HG03175 (cell line): ENCODE results near the gene RBP5.

Source experiments
- ATAC-seq: cut with Tn5 transposase; IDR thresholded peaks from one replicate; pipeline ENCODE4 v1.9.1; 2021; ENCODE audit warnings: mild to moderate bottlenecking, moderate library complexity; ENCODE audit not compliant: unreplicated experiment

Gene RBP5

GRCh38 chr12:7102582-7102981 lies 26.1 kb downstream of the RBP5 start:
- ATAC-seq = no peak

DNA sequence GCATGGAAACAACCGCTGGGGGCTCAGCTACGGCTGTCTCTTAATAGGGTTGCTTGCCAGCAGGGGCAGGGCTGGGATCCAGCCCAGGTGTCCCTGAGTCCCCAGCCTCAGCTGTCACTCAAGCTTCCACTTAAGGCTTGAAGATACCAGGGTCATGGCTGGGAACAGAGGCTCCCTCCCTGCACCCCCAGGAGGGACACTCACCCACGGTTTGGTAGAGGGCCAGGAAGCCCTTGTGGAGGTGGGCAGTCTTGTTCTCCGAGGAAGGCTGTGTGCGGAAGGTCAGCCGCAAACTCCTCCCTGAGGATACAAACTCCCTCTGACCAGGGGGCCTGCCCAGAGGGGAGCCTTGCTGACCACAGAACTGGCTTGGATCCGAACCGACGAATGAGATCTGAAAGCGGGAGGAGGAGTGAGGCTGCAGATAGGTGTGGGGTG lies 27.0 kb downstream of the RBP5 start:
- no peak for ATAC-seq

DNA sequence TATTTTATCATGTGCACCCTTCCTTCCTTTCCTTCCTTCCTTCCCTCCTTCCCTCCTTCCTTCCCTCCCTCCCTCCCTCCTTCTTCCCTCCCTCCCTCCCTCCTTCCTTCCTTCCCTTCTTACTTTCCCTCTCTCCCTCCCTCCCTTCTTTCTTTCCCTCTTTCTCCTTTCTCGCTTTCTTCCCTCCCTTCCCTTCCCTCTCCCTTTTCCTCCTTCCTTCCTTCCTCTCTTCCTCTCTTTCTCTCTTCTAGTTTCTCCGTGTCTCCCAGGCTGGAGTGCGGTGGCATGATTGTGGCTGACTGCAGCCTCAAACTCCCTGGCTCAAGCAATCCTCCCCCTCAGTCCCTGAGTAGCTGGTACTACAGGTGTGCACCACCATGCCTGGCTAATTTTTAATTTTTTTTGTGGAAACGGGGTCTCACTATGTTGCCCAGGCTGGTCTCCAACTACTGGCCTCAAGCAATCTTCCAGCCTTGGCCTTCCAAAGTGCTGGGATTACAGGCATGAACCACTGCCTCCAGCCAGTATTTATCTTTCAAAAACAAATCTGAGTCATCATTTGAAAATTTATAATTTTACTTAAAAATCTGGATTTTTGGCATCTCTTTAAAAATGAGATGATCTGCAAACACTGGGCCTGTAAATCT lies 27.5 kb downstream of the RBP5 start:
- ATAC-seq = no peak

GRCh38 chr12:7100239-7100638 lies 28.4 kb downstream of the RBP5 start:
- ATAC-seq = no peak

GRCh38 chr12:7099290-7099996 lies 29.2 kb downstream of the RBP5 start:
- ATAC-seq = no peak

GRCh38 chr12:7096979-7097378 lies 31.7 kb downstream of the RBP5 start:
- ATAC-seq = no peak

DNA sequence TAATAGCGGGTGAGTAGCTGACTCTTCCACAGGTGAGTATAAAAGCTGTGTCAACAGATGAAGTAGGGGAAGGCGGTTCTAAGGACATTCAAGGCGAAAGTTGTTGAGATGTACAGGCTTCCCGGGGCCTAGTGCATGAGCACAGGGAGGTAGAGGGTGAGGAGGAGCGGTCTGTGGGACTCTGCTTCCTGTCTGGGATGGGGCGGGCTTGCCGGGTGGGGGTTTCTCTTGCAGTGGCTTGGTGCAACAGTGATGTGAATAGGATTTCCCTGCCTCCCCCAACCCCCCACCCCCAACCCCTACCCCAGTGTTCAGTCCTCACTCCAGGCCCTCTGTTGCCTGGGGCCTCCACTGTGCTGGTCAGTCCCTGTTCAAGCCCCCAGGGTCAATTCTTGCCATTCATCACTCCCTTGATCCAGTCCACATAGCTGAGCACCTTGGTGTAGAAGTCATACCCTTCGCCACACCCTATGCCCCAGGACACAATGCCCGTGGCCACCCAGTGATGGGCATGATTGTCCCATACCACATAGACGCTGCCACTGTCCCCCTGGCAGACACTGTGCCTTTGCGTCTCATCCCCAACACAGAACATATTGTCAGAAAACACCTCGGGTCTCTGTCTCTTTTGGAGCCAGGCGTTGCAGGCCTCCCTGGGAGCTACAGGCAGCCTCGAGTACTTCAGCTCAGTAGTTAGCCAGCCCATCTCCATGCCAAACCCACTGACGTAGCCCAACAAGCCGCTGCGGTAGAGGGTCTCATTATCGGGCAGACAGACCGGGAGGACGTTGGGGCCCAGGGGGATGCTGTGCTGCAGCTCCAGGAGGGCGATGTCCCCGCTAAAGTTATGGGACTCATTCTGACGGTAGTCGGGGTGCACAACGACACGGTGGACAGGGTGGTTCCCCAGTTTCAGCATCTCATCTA lies 32.4 kb downstream of the RBP5 start:
- ATAC-seq = no peak

GRCh38 chr12:7093892-7094291 lies 34.8 kb downstream of the RBP5 start:
- ATAC-seq = no peak

- no peak for ATAC-seq
These were observed 35.2 kb downstream of the RBP5 start for GRCh38 chr12:7093486-7093885.

DNA sequence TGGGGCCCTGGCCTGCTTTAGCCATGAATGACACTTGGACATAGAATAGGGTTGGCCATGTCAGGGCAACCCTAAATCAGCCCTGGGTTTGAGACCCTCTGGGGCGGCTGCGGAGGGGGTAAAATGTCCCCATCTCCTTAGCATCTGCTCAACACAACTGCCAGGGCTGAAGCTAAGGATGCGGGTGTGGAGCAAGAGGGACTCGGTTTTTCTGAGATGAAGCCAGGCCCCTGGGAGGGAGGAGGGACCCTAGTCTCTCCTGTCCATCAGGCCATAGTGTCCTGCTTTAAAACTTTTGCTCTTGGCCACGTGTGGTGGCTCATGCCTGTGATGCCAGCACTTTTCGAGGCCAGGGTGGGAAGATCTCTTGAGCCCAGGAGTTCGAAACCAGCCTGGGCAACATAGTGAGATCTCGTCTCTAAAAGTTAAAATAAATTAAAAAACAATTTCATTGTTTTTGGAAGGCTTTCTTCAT lies 35.7 kb downstream of the RBP5 start:
- no peak for ATAC-seq

DNA sequence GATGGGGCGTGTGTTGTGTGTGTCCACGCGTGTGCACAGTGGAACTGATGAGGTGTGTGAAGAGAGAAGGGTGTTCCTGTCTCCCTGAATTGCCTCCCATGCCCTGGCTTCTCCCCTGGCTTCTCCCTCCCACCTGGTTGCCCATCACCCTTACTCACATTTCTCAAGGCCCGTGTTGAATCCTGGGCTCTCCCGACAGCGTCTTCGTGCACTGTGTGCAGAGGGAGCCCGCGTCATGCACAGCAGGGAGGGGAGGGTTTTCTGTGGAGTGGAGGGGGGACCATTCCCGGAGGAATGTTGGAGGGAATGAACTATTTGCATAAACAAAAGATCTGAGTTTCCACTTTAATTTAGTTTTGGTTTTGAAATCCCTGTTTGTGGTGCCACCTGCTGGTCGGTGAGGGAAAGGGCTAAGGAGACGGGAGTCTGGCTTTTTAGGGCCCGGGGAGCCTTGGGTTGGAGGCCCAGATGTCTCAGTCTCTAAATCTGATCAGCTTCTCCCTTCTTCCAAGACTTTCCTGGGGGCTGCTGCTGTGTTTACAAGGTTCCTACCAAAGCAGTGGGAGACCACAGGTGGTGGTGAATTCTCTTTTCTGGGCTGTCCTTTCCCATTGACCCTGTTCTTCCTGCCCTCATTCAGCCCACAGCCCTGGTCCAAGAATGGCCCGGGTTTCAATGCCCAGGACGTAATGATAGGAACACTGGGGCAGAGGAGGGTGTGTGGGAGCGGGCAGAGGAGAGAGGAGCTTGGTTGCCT lies 36.3 kb downstream of the RBP5 start, which contains the start of gene C1R:
C1R (minus strand) TSS at position 217 of the 757 bp plus-strand sequence; CDS start at position 160, 57 bp downstream.
- no peak for ATAC-seq

- ATAC-seq = no peak
These were observed 36.9 kb downstream of the RBP5 start for GRCh38 chr12:7091660-7092228.

DNA sequence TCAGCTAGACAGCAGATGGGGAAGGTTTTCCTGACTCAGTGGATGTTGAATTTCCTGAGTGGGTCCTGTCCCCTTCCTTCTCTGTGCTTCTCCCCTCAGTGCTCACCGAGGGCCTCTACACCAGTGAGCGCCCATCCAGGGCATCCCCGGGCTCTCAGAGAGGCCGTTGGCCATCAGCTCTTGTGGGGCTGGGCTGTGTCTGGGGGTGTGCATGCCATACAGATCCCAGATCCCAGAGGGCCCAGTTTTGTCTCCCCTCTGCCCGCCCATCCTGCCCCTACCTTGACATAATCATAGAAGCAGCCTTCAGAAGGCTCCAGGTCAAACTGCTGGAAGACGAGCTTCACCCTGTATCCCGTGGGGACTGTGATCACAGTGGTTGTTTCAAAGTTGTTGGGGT lies 37.5 kb downstream of the RBP5 start:
- no peak for ATAC-seq

DNA sequence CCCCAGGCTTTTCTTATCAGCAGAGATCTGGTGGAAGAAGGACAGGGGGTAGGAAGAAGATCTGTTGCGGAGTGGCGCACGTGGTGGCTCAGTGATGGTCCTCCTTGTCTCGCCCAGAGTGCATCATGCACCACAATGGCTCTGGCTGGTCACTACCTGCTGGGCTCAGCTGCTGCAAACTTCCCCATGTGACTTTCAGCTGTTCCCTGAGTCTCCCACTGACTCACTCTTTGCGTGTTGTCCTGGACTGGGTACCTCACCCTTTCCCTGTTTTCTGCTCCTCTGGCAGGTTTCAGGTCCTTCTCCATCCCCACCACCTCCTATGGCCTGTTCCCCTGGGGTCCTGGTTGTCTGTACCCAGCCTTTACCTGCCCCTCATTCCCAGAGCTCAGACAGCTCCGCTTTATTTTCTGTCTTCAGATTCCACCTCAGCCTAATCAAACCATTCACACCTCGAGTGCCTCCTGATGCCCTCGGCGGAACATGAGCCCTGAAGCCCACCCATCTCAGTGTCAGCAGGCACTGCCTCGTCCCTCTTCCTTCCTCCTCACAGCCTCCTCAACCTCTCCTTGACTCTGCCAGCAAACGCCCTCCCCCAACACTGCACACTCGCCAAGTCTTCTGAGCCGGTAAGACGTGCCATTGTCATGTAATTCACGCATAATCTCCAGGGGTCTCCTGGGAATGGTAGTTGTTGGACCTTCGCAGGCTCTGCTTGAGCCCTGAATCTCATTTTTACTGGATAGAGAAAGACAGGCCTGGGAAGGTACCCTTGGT lies 38.3 kb downstream of the RBP5 start:
- ATAC-seq = no peak

- no peak for ATAC-seq
These were observed 39.4 kb downstream of the RBP5 start for GRCh38 chr12:7089196-7089871.

GRCh38 chr12:7083125-7083524 lies 45.6 kb downstream of the RBP5 start:
- no peak for ATAC-seq

DNA sequence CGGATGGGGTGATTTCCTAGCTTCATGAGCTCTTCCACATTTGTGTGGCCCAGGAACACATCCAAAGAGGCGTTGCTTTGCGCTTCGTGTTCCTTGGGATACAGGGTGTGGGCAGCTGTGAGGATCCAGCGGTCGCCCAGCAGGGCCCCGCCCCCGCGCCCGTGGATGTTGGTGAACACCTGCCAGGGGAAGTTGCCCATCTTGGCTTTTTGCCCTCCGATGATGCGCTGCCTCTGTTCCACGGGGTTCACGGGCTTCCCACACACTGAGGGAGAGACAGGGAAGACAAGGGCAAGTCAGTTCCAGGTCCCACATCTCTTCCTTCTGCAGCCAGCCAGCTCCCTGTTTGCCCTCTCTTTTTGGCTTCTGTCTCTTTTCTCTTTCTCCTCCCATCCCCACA lies 47.7 kb downstream of the RBP5 start:
- ATAC-seq = no peak

GRCh38 chr12:7079826-7080125 lies 48.9 kb downstream of the RBP5 start:
- ATAC-seq = no peak

- ATAC-seq = no peak
These were observed 50.5 kb downstream of the RBP5 start for GRCh38 chr12:7078163-7078562.
